Measurements from ENCODE around the gene ZNF860.

The ZNF860 gene

GRCh38 chr3:31981206-31982181 is at the start of gene ZNF860, which contains the start of gene OSBPL10:
ZNF860 (plus strand) TSS chr3:31981750; CDS start chr3:31989080, 7,330 bp downstream.
OSBPL10 (minus strand) TSS chr3:31981262; CDS start chr3:31981179, 83 bp downstream.
- DNase-seq: peak in 1 of 2 donors; percentile 27

- DNase-seq: no peak
Observed at GRCh38 chr3:31932990-31933389, 48.6 kb upstream of the ZNF860 start.

DNA sequence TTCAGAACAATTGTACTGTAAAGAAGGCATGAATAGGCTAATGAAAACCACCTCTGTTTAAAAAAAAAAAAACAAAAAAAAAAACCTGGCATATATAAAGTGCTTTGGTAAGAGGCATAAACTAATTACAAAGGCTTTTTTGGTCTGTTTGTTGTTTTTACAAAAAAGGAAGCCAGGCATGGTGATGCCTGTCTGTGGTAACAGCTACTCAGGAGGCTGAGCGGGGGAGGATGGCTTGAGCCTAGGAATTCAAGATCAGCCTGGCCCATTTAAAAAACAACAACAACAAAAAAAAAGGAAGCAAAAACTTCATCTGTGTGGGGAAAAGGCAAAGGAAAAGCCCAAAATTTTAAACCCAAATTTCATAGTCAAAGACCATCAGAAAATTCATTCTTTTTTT is 47.5 kb upstream of the ZNF860 start:
- DNase-seq: no peak

- DNase-seq: no peak
Observed at GRCh38 chr3:31934866-31935265, 46.7 kb upstream of the ZNF860 start.

GRCh38 chr3:31936420-31937060 is 45.0 kb upstream of the ZNF860 start:
- DNase-seq: no peak

DNA sequence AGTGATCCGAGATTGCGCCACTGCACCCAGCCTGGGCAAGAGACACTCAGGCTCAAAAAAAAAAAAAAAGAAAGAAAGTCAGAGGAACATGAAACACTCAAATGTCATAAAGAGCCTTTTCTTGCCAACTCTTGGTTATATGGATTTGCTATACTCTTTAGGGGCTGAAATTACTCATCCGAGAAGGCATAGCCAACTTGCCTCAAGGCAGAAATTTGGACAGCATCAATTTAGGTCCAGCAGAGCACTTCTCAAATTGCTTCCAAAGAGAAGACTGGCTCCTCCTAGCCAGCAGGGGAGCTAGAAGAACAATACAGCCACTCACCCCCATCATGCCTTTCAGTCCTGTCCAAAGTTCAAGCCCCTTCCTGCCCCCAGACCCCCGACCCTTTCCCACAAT is 44.3 kb upstream of the ZNF860 start:
- DNase-seq: no peak

DNA sequence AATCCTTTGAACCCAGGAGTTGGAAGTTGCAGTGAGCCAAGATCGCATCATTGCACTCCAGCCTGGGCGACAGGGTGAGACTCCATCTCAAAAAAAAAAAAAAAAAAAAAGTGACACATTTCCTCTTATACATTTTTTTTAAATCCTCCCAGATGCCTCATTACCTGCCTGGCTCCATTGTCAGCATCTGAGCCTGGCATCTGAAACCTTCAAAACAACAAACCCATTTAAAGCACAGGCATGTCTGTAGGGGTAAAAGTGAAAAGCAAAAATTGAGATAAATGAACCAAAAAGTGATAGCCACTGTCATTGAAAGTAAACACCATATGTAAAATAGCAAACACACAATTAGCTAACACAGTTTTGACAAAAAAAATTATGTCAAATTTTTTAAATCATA is 39.1 kb upstream of the ZNF860 start:
- DNase-seq: no peak

- DNase-seq: no peak
Observed at GRCh38 chr3:31943041-31943440, 38.5 kb upstream of the ZNF860 start.

DNA sequence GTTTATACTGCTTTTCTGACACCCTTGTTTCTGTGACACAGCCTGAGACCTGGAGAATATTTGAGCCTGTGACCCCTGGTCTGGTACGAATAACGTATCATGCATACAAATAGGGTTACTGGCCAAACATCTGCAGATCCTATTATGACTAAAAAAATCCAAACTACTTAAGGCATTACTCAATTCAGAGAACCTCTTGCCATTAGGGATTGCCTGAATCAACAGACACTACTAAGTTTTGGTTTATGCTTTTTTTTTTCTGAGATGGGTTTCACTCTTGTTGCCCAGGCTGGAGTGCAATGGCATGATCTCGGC is 35.9 kb upstream of the ZNF860 start:
- no peak for DNase-seq

DNA sequence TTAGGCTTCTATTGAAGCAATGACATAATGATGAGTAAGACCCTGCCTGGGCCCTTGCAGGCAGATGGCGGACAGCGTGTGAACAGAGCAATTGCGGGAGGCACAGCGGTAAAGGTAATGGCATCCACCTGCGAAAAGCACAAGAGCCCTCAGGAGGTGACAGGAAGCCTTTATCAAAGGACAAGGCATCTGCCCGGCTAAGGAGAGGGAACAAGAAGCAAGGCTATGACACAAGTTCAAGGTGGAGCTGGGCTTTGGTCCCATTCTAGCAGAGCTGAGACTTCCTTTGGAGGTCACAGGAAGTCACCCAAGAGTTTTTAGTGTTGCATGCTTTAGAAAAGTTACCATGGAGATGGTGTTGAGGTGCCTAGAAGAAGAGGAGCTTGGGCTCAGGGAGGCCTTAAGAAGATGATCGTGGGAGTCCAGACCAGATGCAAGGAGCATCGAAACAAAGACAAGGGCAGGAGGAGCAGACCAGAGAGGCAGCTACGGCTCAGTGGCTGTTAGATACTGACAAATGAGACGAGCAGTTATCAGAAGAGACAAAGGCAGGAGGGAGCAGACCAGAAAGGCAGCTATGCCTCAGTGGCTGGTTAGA is 35.0 kb upstream of the ZNF860 start:
- no peak for DNase-seq

GRCh38 chr3:31947162-31947561 is 34.4 kb upstream of the ZNF860 start:
- DNase-seq: no peak

GRCh38 chr3:31947671-31948091 is 33.9 kb upstream of the ZNF860 start:
- DNase-seq: no peak

DNA sequence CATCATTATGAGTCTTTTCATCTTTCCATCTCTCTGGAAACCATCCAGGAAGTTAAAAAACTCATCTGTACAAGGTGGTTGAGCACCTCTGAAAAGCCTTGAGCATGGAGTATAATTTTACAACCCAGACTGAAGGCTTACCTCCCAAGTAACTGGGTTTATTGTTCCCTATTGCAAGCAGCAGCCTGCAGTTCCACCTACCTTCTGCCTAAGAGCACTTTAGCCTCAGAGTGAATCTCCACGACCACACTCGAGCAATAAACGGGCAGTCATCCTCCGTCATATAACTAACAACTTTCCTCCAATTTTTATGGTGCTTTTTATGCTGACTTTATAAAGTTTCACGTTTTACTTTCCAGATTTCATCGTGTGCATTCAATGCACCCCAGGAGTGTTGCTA is 33.3 kb upstream of the ZNF860 start:
- no peak for DNase-seq

DNA sequence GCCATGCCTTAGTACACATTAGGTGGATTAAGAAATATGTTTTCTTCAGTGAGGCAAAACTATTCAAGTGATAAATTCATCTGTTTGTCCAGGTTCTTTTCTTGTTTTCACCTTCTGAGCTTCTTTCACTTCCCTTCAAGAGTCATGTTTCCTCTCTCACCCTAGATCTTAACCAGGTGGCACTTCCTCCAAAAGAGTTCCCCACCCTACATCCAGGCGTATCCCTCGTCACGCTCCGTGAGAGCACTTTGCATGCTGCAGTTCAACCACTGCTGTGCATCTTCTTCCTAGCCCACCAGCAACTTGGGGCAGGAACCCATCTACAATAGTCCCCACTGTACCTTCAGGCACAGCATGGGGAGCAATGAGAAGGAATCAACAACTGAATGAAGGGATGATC is 29.3 kb upstream of the ZNF860 start:
- peak in 1 of 2 donors; percentile 69 for DNase-seq

- DNase-seq: no peak
Observed at GRCh38 chr3:31953091-31953490, 28.5 kb upstream of the ZNF860 start.

GRCh38 chr3:31953636-31954035 is 27.9 kb upstream of the ZNF860 start:
- DNase-seq: no peak

- no peak for DNase-seq
Observed at GRCh38 chr3:31955581-31955980, 26.0 kb upstream of the ZNF860 start.

- DNase-seq: no peak
Observed at GRCh38 chr3:31957106-31957505, 24.4 kb upstream of the ZNF860 start.

DNA sequence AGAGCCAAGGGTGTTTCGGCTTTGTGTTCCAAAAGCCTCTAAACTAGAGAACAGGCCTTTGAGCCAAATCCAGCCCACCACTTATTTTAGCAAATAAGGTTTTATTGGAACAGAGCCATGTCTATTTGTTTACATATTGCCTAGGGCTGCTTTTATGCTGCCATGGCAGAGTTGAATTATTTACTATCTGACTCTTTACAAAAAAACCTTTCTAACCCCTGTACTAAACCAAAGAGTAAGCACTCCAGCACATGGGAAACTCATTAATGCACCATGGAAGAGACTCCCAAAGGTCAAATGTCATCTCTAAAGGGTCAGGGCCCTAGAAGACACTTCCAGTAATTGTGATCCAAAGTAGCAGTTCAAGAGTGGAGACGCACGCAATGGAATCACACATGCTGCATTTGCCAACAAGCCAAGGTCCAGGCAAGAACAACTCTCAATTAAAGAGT is 22.8 kb upstream of the ZNF860 start:
- DNase-seq: no peak

DNA sequence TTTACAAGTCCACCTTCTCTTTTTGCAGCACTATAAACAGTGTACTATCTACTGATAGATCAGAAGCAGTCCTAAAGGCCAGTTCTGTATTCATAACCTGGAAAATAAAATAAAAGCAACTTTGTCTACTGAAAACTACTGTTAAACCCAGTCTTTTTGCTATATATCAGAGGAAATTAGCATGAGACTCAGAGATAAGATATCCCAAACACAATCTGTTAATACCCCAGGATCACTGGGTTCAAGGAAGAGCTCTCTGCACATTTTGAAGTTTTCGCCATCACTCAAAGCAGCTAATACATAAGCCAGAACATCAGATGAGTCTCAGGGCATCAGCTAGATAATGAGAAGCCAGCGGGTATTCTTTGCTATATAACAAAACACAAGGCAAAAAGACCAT is 22.3 kb upstream of the ZNF860 start:
- no peak for DNase-seq

DNA sequence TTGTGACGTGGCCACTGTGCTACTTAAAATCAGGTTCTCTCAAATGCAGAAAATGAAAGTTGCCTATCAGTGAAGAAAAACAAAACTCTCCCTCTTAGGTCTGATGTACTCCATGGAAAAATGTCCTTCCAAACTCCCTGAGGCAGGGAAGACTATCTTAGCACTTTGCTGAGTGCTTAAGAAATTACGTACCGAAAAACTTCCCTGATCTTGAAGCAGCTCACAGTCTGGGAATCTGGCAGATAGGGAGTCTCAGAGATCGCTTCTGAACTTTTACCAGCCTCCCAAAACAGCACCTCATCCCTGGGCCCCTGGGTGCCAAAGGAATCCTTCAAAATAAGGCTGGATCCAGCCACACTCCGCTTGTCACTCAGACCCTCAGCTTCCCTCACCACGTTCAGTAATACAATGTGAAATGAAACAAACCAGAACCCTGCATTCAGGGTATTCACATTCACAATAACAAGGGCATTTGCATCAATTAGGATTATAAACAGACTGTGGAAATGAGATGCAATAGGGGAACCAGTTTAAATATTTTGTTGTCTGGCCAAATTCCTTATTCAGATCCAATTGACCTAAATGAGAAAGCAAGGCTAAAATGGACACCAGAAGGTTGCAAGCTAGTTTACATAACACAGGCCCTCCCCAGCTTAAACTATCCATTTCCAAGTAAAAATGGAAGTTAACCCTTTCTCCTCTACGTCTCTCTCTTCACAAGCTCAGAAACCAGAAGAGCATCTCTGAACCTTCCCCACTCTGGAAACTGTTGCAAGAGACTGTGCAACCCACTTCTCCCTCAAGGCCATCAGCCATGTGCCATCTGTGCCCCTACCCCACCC is 21.4 kb upstream of the ZNF860 start:
- no peak for DNase-seq

- DNase-seq: no peak
Observed at GRCh38 chr3:31960793-31961431, 20.6 kb upstream of the ZNF860 start.
